Measurements from ENCODE around the gene RRAGC. TPM values are rescaled to one million over a fixed set of nuclear protein-coding genes. Genes with fewer than 3 reads are reported as not detected.

The RRAGC gene
- total and polyA plus RNA-seq, 9 of the 15 experiments (the other 6 are each of a cell fraction or from before 2014, with no cell fraction given) = 3.9 to 16.9 (median 10.9) TPM

GRCh38 chr1:38826886-38827285, 32.7 kb downstream of the RRAGC start:
- in situ Hi-C loops (cut with MboI) (no loop called here), intact Hi-C loops (cut with micrococcal nuclease) (no loop called here)
- Histone ChIP-seq H4K20me1 (replicated peaks; ENCODE audit: control insufficient read depth, insufficient read depth, low read length) (no peaks in the 10 kb centered on the region), H3K36me3 (ENCODE audit: control insufficient read depth, insufficient read depth, low read length) (no peaks in the 10 kb centered on the region), H3K9ac (ENCODE audit: insufficient read depth in 1 of 2, low read depth in 2 of 2, low read length in 2 of 2) (no peak overlapping the region), H3K27me3 (ENCODE audit: control insufficient read depth in 2 of 2, insufficient read depth in 2 of 2, low read length in 2 of 2) (peaks cover 8 to 9% of the 10 kb centered on the region in 2 experiments; a peak in 2 of 5 replicates), H3K9me1 (ENCODE audit: control insufficient read depth, insufficient read depth, low read length) (no peaks in the 10 kb centered on the region), H3K79me2 (ENCODE audit: control insufficient read depth, insufficient read depth, low read length) (no peaks in the 10 kb centered on the region), H3K4me2 (ENCODE audit: insufficient read depth, low read length) (no peak overlapping the region), H2AFZ (ENCODE audit: low read depth, low read length) (no peak overlapping the region), H3K27ac (ENCODE audit: extremely low read depth, low read depth, low read length) (no peak overlapping the region), H3K4me1 (replicated peaks in 1 of 2; ENCODE audit: control insufficient read depth in 2 of 2, insufficient read depth in 2 of 2, low read length in 2 of 2) (peaks cover 0 to 3% of the 10 kb centered on the region in 2 experiments; a peak in 2 of 5 replicates), H3K9me3 (replicated peaks; ENCODE audit: control insufficient read depth, insufficient read depth, low read depth, low read length) (no peaks in the 10 kb centered on the region), H3K4me3 (no peak overlapping the region)
- no peak for DNase-seq (ENCODE audit: extremely low read depth in 1 of 4, low spot score in 3 of 4)
- no peak for TF ChIP-seq ZNF143 (CRISPR knock-in tag; IDR thresholded peaks at IDR 0.05)
- TF ChIP-seq, protein P1, sequence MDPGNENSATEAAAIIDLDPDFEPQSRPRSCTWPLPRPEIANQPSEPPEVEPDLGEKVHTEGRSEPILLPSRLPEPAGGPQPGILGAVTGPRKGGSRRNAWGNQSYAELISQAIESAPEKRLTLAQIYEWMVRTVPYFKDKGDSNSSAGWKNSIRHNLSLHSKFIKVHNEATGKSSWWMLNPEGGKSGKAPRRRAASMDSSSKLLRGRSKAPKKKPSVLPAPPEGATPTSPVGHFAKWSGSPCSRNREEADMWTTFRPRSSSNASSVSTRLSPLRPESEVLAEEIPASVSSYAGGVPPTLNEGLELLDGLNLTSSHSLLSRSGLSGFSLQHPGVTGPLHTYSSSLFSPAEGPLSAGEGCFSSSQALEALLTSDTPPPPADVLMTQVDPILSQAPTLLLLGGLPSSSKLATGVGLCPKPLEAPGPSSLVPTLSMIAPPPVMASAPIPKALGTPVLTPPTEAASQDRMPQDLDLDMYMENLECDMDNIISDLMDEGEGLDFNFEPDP (CRISPR knock-in tag; IDR thresholded peaks at IDR 0.05) = no peak
- TF ChIP-seq ZNF24 (IDR thresholded peaks at IDR 0.05) = peak; percentile 83
- no peak for ATAC-seq
- POLR2A ChIA-PET = interaction anchor here (1.2 kb wide), 1 partner anchor 912 kb away, joined by 3 read pairs; no protein-coding TSS in a partner anchor
- no TSS peak for BruUV-seq (replicated peaks)
- FAIRE-seq = no peak
- CTCF ChIA-PET (ENCODE audit: low intra/inter-chr PET ratio) = no interaction called here

DNA sequence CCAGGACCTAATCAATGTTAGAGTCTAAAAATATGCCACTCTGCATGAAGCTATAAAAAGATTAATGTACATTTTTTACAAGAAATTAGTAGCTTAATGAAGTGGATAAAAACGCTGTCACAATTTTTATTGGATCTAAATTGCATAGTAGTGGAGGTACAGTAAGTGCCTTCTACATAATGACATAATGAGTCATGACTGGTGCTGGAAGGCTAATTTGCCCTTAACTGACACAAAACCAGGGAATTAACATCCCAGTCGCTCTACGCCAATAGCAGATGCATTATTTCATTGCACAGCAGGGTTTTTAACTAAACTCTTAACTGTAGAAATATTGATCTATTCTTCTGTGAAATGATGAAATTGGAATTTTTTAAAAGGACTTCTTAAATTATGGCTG, 33.3 kb downstream of the RRAGC start:
- in situ Hi-C loops (cut with MboI) (no loop called here), intact Hi-C loops (cut with micrococcal nuclease) (no loop called here)
- Histone ChIP-seq H2AFZ (ENCODE audit: low read depth, low read length) (no peak overlapping the region), H4K20me1 (replicated peaks; ENCODE audit: control insufficient read depth, insufficient read depth, low read length) (no peaks in the 10 kb centered on the region), H3K9me3 (replicated peaks; ENCODE audit: control insufficient read depth, insufficient read depth, low read depth, low read length) (no peaks in the 10 kb centered on the region), H3K4me1 (replicated peaks in 1 of 2; ENCODE audit: control insufficient read depth in 2 of 2, insufficient read depth in 2 of 2, low read length in 2 of 2) (no peaks in the 10 kb centered on the region), H3K27ac (ENCODE audit: extremely low read depth, low read depth, low read length) (no peak overlapping the region), H3K36me3 (ENCODE audit: control insufficient read depth, insufficient read depth, low read length) (no peaks in the 10 kb centered on the region), H3K27me3 (ENCODE audit: control insufficient read depth in 2 of 2, insufficient read depth in 2 of 2, low read length in 2 of 2) (peaks cover 8 to 9% of the 10 kb centered on the region in 2 experiments; a peak in 2 of 5 replicates), H3K4me2 (ENCODE audit: insufficient read depth, low read length) (no peak overlapping the region), H3K9ac (ENCODE audit: insufficient read depth in 1 of 2, low read depth in 2 of 2, low read length in 2 of 2) (no peak overlapping the region), H3K79me2 (ENCODE audit: control insufficient read depth, insufficient read depth, low read length) (no peaks in the 10 kb centered on the region), H3K4me3 (no peak overlapping the region), H3K9me1 (ENCODE audit: control insufficient read depth, insufficient read depth, low read length) (no peaks in the 10 kb centered on the region)
- no peak for FAIRE-seq
- 27% methylated on average over 3 of the region's 3 CpGs for WGBS (ENCODE audit: insufficient coverage, low coverage, missing lambda C conversion rate)
- BruUV-seq (replicated peaks) = no TSS peak
- POLR2A ChIA-PET = interaction anchor here (0.6 to 1.0 kb wide), 2 partner anchors 10 kb away, joined by 3 to 4 read pairs; no protein-coding TSS in a partner anchor
- DNase-seq (ENCODE audit: extremely low read depth in 1 of 4, low spot score in 3 of 4) = no peak
- CTCF ChIA-PET (ENCODE audit: low intra/inter-chr PET ratio) = no interaction called here
- ATAC-seq = no peak
- TF ChIP-seq HNRNPH1 (optimal IDR thresholded peaks at IDR 0.05; ENCODE audit: low read depth, low read length) (no peak), HES1 (IDR thresholded peaks at IDR 0.05; ENCODE audit: low read depth) (no peak), SRSF7 (optimal IDR thresholded peaks at IDR 0.05; ENCODE audit: low read depth, low read length) (no peak), TAF7 (tag; IDR thresholded peaks at IDR 0.05) (no peak), ARID3B (CRISPR knock-in tag; IDR thresholded peaks at IDR 0.05; ENCODE audit: borderline replicate concordance) (no peak), MAZ (CRISPR knock-in tag; conservative IDR thresholded peaks at IDR 0.05 in 1 of 2, IDR thresholded peaks at IDR 0.05 in 1 of 2) (no peak), ZNF24 (IDR thresholded peaks at IDR 0.05) (no peak), BRF2 (IDR thresholded peaks at IDR 0.05; ENCODE audit: borderline replicate concordance, insufficient read depth, insufficient read length) (no peak), KDM5B (IDR thresholded peaks at IDR 0.05; ENCODE audit: insufficient replicate concordance, low read depth, low read length) (no peak)
